Effector CD4-positive, alpha-beta T cell (primary cell): Measurements from ENCODE around the gene CYP2J2. TPM values are rescaled to one million over a fixed set of nuclear protein-coding genes. Genes with fewer than 3 reads are reported as not detected.
A peak's percentile ranks its signal among the peaks of the same experiment; 100 is the strongest.
"Not testable (repeated sequence)": the region's sequence is repeated elsewhere in the genome, so short reads cannot be mapped to it uniquely, and the experiment has no call there.

Source experiments
- DNase-seq: peaks from one replicate; pipeline ENCODE4 v3.0.0-alpha.2; 2020
- total RNA-seq: gene quantifications from one replicate; lab custom pipeline; 2026; lab: John Stamatoyannopoulos, UW

Gene CYP2J2, protein sequence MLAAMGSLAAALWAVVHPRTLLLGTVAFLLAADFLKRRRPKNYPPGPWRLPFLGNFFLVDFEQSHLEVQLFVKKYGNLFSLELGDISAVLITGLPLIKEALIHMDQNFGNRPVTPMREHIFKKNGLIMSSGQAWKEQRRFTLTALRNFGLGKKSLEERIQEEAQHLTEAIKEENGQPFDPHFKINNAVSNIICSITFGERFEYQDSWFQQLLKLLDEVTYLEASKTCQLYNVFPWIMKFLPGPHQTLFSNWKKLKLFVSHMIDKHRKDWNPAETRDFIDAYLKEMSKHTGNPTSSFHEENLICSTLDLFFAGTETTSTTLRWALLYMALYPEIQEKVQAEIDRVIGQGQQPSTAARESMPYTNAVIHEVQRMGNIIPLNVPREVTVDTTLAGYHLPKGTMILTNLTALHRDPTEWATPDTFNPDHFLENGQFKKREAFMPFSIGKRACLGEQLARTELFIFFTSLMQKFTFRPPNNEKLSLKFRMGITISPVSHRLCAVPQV
- total RNA-seq = not detected

GRCh38 chr1:59926381-59927123 is at the start of gene CYP2J2:
CYP2J2 (minus strand) TSS chr1:59926773; CDS start chr1:59926746, 27 bp downstream.
- no peak for DNase-seq

DNA sequence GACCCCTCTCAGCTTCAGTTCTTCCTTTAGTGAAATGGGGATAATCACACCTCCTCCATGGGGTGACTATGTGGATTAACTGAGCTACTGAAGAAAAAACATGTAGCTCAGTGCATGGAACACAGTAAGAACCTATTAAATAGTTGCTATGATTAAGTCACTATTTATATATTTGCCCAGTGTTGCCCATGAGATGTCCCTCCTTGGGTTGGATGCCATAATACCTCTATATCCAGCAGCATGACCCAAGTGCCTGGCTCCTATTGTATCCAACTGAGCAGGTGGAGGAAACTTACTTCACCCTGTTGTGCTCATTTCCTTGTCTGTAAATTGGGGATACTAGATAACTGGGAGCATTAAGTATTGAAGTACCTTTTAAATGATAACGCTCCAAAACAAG is 47.1 kb upstream of the CYP2J2 start:
- no peak for DNase-seq

GRCh38 chr1:59972216-59972927 is 45.8 kb upstream of the CYP2J2 start:
- DNase-seq = no peak

DNA sequence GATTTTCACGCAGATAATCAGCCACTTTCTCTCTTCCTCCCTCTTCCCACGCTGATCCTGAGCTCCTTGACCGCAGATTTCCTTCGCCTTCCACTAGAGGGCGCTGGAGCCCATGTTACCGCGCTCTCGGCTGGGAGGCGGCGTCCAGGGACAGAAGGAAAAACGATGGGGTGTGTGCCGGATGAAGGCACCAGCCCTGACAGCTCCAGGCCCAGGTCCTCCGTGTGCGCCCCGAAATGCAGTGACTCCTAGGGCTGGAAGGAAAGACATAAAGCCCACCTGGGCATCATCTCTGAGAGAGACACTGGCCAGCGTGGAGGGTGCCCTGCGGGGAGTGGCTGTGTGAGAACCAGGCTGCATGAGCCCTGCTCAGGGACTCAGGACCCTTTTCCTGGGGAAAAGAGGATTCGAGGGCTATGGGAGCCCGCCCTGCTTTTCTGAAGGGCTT is 44.9 kb upstream of the CYP2J2 start:
- peak; percentile 3 for DNase-seq

DNA sequence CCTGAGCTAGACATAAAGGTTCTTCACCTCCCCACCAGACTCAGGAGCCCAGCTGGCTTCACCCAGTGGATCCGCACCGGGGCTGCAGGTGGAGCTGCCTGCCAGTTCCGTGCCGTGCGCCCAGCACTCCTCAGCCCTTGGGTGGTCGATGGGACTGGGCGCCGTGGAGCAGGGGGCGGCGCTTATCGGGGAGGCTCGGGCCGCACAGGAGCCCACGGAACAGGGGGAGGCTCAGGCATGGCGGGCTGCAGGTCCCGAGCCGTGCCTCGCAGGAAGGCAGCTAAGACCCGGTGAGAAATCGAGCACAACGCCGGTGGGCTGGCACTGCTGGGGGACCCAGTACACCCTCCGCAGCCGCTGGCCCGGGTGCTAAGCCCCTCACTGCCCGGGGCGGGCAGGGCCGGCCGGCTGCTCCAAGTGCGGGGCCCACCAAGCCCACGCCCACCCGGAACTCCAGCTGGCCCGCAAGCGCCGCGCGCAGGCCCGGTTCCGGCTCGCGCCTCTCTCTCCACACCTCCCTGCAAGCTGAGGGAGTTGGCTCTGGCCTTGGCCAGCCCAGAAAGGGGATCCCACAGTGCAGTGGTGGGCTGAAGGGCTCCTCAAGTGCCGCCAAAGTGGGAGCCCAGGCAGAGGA is 43.1 kb upstream of the CYP2J2 start:
- not testable (repeated sequence) for DNase-seq

DNA sequence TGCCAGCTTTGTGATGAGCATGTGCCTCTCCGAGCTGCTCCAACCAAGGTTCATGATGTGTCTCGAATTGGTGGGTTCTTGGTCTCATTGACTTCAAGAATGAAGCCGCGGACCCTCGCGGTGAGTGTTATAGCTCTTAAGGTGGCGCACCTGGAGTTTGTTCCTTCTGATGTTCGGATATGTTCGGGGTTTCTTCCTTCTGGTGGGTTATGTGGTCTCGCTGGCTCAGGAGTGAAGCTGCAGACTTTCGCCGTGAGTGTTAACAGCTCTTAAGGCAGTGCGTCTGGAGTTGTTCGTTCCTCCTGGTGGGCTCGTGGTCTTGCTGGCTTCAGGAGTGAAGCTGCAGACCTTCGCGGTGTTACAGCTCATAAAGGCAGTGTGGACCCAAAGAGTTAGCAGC is 42.2 kb upstream of the CYP2J2 start:
- not testable (repeated sequence) for DNase-seq

- DNase-seq = no peak
Measured at GRCh38 chr1:59967780-59968179, 41.2 kb upstream of the CYP2J2 start.

DNA sequence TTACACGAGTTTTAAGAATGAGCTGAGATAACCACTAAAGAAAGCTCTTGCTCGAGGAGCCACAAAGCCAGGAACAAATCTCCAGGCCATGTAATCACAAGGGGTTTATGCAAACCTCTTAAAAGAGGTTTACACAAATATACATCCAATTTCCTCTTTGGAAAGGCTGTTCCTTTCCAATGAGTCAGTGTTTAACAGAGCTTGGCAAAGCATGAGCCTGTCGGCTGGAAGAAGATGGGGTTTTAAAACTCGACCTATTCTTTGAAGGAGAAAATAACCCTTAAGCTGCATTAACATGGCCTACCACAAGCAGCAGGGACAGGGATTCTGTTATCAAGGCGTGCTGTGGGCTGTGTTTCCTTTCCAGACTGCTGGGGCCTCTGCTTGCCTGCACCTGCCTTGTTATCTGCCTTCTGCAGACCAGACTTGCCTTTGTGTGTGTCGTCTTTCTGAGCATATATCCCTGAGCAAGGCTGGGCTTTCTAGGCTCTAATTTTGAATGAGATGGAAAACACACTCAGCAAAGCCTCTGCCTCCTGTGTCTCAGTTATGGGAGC is 40.6 kb upstream of the CYP2J2 start:
- no peak for DNase-seq

DNA sequence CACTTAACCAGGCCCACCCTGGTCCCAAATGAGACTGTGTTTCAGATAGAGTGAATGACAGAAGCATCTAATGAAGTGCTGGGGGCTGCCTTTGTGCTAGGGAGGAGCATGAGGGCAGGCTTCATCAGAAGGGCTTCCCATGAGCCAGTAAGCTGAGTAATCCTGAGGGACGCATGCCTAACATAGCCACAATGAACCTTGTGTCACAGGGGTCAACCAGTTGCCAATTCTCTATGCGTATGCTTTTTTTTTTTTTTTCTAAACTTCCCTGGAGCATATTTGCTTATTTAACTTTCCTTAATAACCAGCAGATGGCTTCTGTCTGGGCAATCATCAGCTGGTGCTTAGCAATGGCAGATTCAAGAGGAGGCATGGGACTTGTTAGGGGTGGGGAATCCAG is 25.5 kb upstream of the CYP2J2 start:
- no peak for DNase-seq

- DNase-seq = no peak
Measured at GRCh38 chr1:59949648-59950047, 23.1 kb upstream of the CYP2J2 start.

DNA sequence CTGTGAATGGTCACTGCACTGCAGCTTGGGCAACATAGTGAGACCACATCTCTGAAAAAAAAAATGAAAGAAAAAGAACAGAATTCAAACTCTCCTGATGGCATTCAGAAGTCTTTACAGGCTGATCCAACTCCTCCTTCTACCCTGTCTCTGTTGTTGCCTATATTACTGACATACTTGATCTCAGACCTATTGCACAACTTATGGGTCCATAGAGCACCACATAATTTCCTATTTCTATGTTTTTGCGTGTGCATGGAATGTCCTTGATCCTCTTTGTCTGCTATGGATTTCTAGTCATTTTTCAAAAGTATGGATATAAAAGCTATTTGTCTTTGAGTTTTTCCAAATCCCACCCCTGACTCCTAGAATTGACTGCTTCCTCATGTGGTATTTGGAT is 22.4 kb upstream of the CYP2J2 start:
- no peak for DNase-seq

- peak; percentile 25 for DNase-seq
Measured at GRCh38 chr1:59947047-59947938, 20.7 kb upstream of the CYP2J2 start.

- no peak for DNase-seq
Measured at GRCh38 chr1:59945790-59946189, 19.2 kb upstream of the CYP2J2 start.

DNA sequence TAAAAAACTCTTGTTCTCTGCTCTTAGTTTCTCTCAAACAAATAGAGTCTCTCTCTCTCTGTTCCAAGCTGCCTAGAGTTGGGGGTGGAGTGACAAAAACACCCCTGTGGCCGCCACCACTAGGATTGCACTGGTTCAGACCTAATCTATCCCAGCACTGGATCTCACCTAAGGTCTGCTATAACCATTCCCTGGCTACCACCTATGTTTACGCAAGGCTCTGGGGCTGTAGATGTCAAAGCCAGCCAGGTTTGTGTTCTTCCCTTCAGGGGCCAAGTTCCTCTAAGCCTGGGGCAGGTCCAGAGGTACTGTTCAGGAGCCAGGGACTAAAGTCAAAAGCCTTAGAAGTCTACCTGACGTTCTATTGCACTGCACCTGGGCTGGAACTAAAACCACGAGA is 12.8 kb upstream of the CYP2J2 start:
- DNase-seq = no peak

DNA sequence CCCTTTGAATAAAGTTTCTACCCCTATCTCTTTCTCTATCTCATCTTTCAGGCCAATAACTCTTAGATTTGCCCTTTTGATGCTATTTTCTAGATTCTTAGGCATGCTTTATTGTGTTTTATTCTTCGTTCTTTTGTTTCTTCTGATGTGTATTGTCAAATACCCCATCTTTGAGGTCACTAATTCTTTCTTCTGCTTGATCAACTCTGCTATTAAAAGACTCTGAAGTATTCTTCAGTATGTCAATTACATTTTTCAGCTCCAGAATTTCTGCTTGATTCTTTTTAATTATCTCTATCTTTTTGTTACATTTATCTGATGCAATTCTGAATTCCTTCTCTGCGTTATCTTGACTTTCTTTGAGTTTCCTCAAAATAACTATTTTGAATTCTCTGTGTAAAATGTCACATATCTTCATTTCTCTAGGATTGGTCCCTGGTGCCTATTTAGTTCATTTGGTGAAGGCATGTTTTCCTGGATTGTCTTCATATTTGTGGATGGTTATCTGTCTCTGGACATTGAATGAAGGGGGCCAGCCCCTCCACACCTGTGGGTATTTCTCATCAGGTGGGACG is 11.2 kb upstream of the CYP2J2 start:
- no peak for DNase-seq

DNA sequence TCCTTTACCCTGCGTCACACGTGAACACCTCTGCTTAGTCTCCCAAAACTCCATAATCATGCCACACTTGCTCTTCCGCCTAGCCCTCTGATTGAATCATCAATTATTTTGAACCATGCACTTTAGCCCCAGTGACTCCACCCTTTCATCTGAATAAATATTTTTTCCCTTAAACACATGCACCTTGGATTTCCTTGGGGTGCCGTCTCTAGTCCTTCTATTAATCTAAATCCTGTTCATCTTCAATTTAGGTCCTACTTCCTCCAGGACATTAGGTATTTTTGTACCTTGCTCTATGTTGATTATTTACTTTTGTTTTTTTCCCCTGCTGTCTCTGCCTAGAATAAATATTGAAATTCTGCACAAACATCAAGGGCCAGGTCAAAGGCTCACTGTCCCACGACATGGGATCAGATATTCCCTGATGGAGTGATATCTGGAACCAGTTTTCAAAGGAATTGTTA is 9.8 kb upstream of the CYP2J2 start:
- no peak for DNase-seq

DNA sequence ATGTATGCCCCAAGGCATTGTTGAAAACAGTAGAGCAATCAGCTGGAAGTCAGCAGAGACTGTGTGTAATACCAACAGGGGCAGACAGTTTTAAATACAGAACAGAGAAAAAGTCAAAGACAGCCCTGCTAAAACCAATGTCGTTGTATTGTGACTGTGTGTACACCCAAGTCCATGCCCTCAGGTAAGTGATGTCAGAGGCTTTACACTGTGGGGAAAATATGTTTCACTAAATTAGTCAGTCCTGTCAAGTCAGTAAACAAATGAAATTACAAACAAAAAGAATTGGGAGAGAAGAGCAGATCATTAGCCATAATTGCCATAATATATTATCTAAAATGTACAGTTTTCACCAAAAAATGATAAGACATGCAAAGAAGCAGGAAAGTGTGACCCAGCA is 2.4 kb upstream of the CYP2J2 start:
- no peak for DNase-seq

GRCh38 chr1:59927213-59927612 is 640 bp upstream of the CYP2J2 start:
- no peak for DNase-seq

- no peak for DNase-seq
Measured at GRCh38 chr1:59924653-59925052, 1.9 kb downstream of the CYP2J2 start.

DNA sequence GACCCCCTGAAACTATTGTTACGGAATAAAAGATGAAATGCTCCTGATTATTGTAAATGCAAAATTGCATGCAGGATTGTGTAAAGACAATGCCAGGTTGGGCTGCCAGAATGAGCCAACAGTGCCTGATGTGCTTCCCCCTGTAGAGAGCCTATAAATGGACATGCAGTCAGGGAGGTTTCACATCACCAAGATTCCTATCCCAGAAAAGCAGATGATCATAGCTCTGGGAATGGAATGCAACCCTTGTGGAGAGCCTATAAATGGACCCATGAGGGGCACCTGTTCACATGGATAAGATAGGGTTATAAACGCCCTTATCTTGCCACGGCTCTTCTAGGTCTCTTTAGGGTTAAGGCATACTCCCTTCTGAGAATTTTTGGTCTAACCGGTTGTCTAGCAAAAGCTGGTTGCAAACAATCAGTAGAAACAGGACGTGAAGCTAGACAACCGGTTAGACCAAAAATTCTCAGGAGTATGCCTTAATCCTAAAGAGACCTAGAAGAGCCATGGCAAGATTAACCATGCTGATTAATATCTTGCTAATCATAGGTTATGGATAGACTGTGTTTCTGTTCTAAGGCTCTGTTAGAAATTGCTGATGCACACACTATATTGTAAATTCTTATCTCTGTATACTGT is 5.2 kb downstream of the CYP2J2 start:
- not testable (repeated sequence) for DNase-seq
